NOMO-1 treated with DMSO at 0.1 percent for 48 hours (cell line): ENCODE measurements around the gene SLC35F3.
A peak's percentile ranks its signal among the peaks of the same experiment; 100 is the strongest.
"Not testable (repeated sequence)": the region's sequence is repeated elsewhere in the genome, so short reads cannot be mapped to it uniquely, and the experiment has no call there.

Experiments used
- DNase-seq: peaks from one replicate; lab custom pipeline; 2025; ENCODE audit not compliant: unreplicated experiment; lab: John Stamatoyannopoulos, UW

SLC35F3 gene

DNA sequence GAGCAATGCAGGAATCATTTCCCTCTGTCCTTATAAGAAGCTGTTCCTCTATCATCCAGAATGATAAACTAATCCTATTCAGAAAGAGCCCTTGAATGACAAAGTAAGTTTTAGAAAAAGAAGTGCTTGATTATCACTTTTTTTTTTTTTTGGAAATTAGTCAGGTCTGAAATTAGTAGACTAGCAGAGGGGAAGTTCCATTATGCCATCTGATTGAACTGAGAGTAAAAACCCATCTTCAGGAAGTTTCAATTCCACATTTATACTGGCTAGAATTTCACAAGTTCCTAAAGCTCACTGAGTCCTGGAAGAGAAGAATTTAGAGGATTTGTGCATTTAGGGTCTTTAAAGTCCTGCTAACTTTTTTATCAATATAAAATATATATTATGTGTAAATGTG, 340.0 kb downstream of the SLC35F3 start:
- DNase-seq, result peak; percentile 69

DNA sequence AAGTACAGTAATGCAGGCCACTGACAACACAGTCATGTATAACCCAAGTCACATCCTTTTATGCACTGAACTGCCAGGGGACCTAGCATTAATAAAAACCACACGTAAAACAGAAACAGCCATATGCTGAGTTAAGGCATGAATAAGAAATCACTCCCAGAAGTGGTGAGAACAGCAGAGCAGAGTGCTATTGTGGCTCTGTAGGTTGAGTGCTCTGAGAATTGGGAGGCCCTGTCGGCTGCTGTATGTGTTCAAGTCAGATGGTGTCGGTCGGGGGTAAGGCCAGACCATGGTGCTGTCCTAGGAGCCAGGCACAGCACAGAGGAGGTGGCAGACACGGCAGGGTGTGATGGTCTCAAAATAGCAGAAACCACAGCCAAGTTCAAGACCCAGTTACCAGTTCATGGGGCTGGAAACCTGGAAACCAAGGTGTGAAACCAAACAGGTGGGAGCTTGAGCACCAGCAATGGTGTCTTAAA, 342.2 kb downstream of the SLC35F3 start:
- no peak for DNase-seq

DNA sequence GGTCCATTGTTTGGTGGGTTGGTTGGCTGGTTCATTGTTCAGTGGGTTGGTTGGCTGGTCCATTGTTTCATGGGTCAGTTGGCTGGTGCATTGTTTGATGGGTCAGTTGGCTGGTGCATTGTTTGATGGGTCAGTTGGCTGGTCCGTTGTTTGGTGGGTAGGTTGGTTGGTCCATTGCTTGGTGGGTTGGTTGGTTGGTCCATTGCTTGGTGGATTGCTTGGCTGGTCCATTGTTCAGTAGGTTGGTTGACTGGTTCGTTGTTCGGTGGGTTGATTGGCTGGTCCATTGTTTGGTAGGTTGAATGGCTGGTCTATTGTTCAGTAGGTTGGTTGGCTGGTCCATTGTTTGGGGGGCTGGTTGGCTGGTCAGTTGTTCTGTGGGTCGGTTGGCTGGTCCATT, 343.3 kb downstream of the SLC35F3 start:
- DNase-seq, result not testable (repeated sequence)

DNA sequence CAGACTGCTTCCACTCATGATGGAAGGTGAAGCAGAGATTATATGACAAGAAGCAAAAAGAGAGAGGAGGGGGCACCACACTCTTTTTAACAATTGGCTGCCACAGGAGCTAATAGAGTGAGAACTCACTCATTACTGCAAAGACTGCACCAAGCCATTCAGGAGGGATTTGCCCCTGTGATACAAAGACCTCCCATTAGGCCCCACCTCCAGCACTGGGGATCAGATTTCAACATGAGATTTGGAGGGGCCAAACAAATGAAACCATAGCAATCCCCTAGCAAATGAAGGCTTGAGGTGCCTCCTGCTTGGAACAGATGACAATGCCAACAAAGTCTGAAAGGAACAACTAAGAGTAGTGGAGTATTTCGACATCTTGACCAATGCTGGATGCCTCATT, 346.3 kb downstream of the SLC35F3 start:
- no peak for DNase-seq

DNA sequence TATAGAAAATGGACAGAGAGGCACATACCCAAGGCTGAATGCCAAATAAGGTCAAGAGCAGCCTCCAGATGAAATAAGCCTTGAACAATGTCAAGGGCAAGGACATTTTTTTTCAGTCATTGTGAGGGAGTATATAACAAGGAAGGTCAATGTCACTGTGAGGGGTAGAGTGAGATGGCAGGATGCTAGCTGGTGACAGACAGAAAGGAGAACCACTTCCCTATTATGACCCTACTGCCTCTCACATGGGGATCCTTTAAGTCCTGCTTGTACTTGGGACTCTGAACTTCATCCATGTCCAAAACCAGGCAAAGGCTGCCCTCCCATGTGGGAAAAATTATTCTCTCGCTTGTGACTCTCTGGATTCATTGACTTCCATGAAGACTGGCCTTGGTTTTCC, 349.3 kb downstream of the SLC35F3 start:
- no peak for DNase-seq

DNA sequence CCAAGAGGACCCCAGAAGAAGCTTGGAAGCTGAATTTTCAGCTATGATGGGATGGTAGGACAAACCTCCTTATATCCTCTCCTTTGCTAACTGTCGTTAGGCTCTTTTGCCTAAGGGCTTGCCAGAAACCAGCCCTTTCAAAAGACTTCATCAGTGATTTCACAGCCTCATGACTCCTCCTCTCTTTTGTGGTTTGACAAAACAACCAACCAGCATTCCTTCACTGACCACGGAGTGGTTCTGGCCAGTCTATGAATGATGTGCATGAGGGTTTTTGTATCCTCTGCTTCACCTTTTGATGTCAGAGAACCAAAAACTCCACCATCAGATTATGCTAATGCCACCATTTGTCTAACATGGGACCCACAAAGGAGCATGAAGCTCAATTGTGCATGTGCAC, 351.9 kb downstream of the SLC35F3 start:
- no peak for DNase-seq

DNA sequence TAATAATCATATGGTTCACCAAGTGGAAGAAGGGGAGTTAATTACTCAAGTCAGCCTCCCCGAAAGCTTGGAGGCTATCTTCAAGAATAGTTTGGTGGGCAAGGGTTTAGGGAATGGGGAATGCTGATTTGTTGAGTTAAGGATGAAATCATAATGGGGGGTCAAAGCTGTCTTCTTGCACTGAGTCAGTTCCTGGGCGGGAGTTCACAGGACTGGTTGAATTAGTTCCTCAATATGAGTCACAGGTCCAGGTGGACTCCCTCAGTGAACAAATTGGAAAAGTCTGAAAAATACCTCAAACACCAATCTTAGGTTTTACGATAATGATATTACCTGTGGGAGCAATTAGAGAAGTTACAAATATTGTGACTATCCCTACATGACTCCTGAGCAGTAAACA, 353.6 kb downstream of the SLC35F3 start:
- DNase-seq, result no peak

DNA sequence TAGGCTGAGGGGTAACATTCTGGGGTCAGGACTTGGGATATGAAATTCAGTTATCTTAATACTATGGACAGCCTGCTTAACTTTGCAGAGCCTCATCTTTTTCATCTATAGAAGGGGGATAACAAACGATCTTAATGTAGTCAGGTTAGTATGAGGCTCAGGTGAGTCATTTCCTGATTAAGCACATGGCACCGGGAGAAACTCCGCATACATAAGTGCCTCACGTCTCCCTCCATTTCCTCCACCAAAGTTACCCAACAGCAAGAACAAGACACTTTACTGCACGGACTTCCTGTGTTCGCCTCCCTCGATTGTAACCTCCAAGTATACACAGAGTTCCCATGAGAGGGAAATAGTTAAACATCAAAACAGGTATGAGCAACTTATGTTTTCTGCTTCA, 356.1 kb downstream of the SLC35F3 start:
- DNase-seq, result peak; percentile 31

DNA sequence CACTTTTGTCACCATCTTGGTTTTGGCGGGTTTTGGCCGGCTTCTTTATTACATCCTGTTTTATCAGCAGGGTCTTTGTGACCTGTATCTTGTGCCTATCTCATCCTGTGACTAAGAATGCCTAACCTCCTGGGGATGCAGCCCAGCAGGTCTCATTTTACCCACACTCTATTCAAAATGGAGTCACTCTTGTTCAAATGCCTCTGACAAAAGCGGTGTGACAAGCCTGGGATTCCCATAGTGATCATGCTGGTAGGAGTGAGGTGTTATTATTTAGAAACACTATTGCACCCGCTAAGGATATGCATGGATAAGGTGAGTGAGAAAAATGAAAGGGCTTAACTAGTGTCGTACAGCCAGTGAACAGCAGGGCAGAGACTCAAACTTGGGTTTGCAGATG, 357.1 kb downstream of the SLC35F3 start:
- no peak for DNase-seq

DNA sequence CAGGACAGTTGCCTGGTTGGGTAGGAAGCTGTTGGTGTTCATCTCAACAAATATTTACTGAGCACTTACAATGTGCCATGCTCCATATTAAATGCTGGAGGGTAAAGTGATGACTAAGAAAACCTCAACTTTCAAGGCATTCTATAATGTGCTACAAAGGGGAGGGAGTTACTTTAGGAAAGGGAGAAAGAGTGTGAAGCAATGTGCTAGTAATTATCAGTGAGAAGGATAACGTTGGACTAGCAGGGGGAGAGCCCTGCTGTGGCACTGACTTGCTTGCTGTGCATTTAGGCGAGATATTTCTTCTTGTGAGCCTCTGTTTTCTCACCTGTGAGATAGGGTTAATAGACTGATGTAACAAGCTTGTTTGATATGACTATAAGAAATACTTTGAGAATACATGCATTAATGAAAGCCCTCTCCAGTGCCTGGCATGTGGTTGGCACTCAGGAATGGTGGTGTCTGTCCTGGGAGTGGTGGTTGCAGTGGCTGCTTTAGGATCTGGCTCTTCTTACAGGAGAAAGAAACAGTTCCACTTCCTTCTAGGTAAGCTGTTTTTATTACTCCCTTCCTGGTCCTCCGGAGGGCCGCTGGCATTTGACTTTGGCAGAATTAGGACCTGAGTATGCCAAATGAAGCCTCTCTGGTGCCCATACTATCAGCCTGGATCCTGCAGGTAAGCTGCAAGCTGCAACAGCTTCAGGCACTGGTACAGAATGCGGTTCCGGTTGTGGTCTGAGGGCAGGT, 357.7 kb downstream of the SLC35F3 start:
- no peak for DNase-seq

DNA sequence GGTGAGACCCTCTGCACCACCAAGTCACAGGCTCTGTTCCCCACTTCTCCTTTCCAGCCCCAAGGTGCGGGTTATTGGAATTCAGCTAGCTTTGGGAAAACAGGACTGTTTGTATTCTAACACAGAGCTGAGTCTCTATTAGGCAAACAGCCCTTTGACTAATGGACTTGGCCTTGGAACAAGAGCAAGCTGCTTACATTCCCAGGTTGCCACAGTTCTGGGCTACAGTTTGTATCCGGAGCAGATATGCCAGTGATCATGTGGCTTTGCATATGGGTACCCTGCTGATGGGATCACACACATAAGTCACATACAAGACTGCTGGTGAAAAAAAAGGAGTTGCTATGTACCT, 358.3 kb downstream of the SLC35F3 start:
- no peak for DNase-seq

DNA sequence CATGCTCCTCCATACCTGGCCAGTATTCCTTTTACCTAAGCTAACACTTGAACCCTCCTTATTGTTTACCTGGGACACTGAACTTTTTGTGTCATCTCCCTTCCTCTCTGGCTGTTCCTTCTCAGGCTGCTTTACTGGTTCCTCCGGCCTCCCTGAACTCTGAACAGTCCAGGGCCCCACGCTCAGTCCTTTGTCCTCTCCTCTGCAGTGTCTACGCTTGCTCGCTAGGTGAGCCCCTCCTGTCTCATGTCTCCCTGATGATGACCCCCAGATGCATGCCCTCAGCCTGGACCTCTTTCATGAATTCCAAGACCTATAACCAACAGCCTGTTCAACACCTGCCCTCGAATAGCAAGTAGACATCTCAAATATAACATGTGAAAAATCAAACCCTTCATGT, 360.4 kb downstream of the SLC35F3 start:
- DNase-seq, result no peak

DNA sequence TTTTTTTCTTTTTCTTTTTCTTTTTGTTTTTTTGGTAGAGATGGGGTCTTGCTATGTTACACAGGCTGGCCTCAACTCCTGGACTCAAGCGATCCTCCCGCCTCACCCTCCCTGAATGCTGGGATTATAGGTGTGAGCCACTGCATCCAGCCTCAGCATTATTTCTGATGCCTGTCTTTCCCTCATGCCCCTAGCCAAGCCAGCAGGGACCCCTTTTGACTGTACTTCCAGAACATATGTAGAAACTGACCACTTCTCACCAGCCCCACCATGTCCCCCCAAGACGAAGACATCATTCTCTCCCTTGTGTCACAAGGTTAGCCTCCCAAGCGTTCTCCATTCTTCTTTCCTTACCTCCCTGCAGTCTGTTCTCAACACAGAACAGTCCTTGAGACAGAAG, 360.8 kb downstream of the SLC35F3 start:
- DNase-seq, result no peak

DNA sequence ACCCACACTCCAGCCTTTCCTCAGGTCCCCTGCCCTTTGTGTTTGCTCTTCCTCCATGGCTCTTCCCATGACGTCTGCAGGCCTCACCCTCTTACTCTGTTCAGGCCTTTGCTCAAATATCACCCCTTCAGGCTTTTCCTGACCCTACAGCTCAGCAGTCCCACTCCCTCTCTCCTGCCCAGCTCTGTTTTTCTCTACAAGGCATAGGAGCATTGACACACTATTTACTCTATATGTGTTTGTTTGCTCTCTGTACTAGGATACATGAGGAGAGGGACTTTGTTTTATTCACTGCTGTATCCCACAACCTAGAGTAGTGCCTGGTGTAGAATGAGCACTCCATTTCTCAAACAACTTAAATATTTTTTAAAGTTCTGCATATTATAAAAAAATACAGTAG, 361.4 kb downstream of the SLC35F3 start:
- DNase-seq, result no peak

DNA sequence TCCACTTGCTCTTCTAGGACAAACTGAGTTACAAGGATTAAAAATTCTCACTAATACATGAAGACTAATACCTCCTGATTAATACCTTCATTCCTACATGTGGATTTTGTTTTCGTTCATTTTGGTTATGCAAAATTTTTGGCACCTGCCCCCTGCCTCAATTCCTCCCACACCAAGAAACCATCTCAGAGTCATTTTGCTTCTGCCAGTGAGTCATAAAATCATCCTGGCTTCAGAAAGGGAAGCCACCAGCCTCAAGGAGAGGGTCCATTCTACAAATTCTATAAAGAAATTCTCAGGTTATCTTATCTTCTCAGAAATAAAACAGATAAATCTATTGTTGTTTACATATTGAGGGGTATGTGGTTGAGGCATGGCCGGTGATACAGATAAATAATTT, 365.6 kb downstream of the SLC35F3 start:
- DNase-seq, result no peak

DNA sequence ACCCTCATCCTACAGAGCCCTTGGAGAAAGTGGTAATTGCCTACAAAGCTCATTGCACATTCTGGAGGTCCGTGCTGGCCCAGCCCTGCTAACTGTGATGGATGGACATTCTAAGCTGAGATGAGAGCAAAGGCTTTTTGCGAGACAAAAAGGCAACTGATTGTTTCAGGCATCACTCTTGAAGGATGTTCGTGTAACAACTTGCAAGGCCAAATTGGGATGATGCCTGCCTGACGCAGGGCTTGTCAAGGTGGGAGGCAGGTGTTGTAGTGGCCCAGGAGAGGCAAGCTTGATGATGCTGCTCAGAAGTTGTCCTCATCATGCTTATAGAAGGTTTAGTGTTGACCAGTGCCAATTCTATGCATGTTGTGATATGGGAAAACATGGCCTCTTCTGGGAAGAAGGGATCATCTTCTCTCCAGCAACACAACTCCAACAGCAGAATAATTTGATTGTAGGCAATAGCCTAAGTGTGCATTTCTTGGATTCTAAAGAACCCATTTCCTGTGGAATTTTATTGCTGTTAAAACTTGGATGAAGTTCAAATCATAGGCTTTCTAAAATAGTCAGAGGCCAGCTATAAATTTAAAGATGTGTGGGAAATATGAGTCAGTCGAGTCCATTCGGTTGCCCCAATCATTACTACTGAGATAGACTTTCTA, 366.2 kb downstream of the SLC35F3 start:
- no peak for DNase-seq

DNA sequence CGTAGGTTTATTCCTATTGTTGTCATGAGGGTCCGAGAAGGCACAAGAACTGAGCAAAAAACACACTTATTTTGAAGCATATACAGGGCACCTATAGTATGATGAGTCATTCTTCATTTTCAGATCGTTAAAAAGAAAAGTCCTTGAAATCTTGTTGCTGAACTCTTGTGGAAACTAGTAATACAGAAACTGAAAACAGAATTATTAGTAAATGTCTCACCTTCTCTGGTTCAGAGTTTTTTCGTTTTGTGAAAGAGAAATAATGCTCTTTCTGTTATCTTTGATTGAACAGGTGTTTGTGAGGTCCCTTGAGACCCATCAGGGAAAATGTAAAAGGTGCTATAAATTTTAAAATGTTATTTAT, 366.7 kb downstream of the SLC35F3 start:
- DNase-seq, result no peak

DNA sequence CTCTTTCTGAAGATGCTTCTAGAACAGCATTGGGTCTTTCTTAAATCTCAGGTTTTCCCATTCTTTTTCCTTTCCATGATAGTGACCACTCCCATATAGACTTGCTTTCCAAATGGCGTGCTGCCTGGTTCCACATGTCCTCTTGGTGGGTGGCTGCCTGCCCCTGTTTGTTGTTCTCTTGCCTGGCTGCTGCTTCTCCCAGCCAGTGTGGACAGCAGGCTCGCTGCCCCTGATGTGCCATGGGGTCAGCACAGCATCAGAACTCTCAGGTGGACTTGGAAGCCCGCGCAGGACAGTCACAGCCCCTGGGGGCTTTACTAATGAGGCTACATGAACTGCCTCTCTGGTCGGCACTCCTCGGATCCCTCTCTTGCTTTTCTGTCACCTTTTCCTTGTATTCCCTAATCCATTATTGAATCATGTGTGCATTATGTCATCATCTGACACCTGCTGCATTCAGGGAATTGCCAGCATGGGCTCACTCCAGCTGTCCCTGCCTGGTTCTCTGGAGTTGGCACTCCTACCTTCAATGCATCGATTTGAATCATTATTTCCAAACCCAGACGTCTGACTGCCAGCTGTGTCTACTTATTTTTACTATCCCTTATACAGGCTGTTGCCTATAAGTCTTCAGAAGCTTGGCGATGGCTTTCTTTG, 368.3 kb downstream of the SLC35F3 start:
- no peak for DNase-seq

DNA sequence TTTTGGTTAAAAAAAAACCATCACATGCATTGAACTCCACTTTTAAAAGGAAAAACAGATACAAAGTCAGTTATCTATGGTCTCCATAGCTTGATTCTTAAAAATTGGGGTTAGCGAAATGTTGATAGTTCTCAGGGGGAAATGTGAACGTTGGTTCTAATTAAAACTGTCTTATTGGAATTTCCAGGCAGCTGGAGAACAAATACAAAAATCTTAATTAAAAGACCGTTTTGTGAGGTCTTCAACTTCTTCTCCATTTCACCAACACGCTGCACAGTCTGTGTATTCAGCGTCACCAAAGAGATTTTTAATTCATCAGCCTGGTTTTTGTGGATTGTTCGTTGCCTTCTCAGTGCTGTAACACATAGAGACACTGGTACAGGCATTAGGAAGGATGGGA, 369.5 kb downstream of the SLC35F3 start:
- DNase-seq, result no peak

DNA sequence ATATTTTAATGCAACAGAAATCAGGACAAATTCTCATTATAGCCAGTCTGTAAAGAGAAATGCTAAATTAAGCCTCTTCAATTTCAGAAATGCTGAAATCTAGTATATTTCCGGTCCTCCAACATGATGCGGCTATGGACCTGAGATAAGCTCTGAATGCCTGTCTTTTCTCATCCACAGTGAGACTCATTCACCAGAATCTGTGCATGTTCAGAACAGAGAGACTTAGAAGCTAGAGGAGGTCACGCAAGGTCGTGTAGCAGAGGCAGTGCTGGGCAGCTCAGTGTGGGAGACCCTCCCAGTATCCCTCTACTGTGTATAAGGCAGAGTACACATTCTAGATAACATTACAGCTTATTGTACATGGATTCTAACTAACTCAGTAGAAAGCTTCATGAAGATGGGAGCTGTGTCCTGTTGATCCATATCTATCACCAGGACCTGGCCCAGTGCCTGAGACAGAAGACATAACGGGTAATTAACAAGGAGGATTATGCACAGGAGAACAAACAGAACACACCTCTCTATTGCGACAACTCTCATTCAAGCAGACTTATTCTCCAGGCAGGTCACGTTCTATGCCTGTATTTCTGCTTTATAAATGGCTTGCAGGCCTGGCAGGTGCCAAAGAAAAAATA, 371.8 kb downstream of the SLC35F3 start:
- DNase-seq, result no peak

DNA sequence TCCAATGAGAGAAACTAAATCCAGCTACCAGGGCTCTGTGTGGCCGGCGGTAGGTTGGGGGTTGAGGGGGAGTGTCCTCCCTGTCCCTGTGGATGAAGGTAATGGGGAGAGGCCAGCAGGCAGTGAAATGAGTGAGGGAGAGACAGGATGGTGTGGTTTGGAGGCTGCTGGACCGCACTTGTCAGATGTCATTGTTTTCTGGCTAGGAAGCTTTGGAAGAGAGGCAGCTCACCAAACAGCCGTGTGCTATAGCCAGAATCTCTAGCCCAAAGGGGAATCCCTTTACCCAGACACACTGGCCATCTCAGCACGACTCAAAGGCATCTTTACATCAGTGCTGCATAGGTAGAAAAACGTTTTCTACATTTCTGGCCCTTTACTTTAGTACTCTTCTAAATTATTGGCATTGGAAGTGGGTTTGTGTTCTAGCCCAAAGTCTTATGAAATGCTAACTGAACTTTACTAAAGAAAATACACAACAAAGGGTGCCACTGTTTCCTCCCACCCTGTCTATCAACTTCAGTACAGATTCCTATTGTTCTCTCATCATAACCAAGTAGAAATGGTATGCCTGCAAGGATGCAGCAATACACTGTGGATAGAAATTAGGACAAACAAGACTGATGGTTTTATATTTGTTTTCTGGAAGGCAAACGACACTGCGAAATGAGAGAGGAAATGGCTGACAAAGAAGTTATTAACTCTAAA, 372.8 kb downstream of the SLC35F3 start:
- DNase-seq, result no peak
